Heart left ventricle (tissue), 16 donors: ENCODE results near the gene ROGDI. TPM values are rescaled to one million over a fixed set of nuclear protein-coding genes. Genes with fewer than 3 reads are reported as not detected.

Experiments
- ATAC-seq, 4 donors: fragments of 200-7000 bp; cut with Tn5 transposase; one replicate each; pipeline ENCODE4 v1.9.1; 2020 to 2022; ENCODE audit warnings: moderate library complexity in 4 of 4, mild to moderate bottlenecking in 3 of 4, moderate number of reproducible peaks in 1 of 4
- DNase-seq, 5 donors: peaks; one replicate each; pipeline ENCODE4 v3.0.0-alpha.2; 2020
- H3K27ac ChIP-seq, 12 donors: fragments of 200-600 bp; sonication (generic) in 4 of 12; one replicate each; pipeline versions ENCODE4 v1.5.0 to v1.8.0; 2016 to 2022; ENCODE audit warnings: mild to moderate bottlenecking in 2 of 12
- H3K27me3 ChIP-seq, 9 donors: fragments of 200-600 bp; sonication (generic) in 2 of 9; one replicate each; pipeline versions ENCODE4 v1.5.1 to v1.8.0; 2016 to 2022; ENCODE audit warnings: mild to moderate bottlenecking in 3 of 9
- H3K36me3 ChIP-seq, 9 donors: fragments of 200-600 bp; sonication (generic) in 2 of 9; one replicate each; pipeline versions ENCODE4 v1.5.0 to v1.8.0; 2018 to 2022; ENCODE audit warnings: mild to moderate bottlenecking in 2 of 9
- H3K4me1 ChIP-seq, 12 donors: fragments of 200-600 bp; sonication (generic) in 4 of 12; one replicate each; pipeline versions ENCODE4 v1.5.0 to v1.8.0; 2016 to 2022; ENCODE audit warnings: mild to moderate bottlenecking in 3 of 12
- H3K4me3 ChIP-seq, 12 donors: fragments of 200-600 bp; sonication (generic) in 4 of 12; one replicate each; pipeline versions ENCODE4 v1.5.0 to v1.8.0; 2017 to 2022; ENCODE audit warnings: mild to moderate bottlenecking in 9 of 12, moderate library complexity in 4 of 12
- H3K9me3 ChIP-seq, 12 donors: fragments of 200-600 bp; sonication (generic) in 4 of 12; one replicate each; pipeline versions ENCODE4 v1.5.0 to v1.8.0; 2016 to 2022; ENCODE audit warnings: mild to moderate bottlenecking in 1 of 12
- POLR2A ChIP-seq, 2 donors: fragments of 450-650 bp; IDR thresholded peaks; one replicate each; pipeline ENCODE4 v1.6.1; 2017; ENCODE audit warnings: antibody characterized with exemption in 2 of 2, mild to moderate bottlenecking in 2 of 2, moderate library complexity in 2 of 2
- WGBS, 4 donors: extraction: QIAGEN DNeasy Blood & Tissue Kit in 2 of 4; methylation state at CpG; one replicate each; pipeline versions ENCODE4 v1.1.5 to v1.1.7; 2013 to 2018; 5-methylcytosine and 5-hydroxymethylcytosine counted together
- intact Hi-C, 10 donors: fragments of 100-400 bp; cut with DNase I; formaldehyde crosslinking; loops; one replicate each; pipeline versions ENCODE4 v1.11.1 to v1.14.2; 2022
- polyA plus RNA-seq, 2 donors: library from polyadenylated mRNA; stranded (reverse); fragments of 200-250 nt; gene quantifications; one replicate each; pipeline ENCODE4 v1.2.3, GENCODE V29; 2013
- total RNA-seq, 9 donors: library from RNA; depleted of rRNA in 2 of 9; stranded (reverse); fragments of >200 nt in 2 of 9; fragmentation: NEBNext Ultra II Directional in 3 of 9; extraction: Animal tissue kit (Norgen Biotek cat#: 25700) in 3 of 9; gene quantifications; one replicate each; pipeline versions ENCODE4 v1.1.0 to v1.2.4, GENCODE V29; 2016 to 2023
- TF ChIP-seq, protein P1 (sequence below), 12 donors: fragments of 200-600 bp; sonication (generic) in 4 of 12; IDR thresholded peaks; one replicate each; pipeline versions ENCODE4 v1.5.0 to v1.8.0; 2018 to 2022; ENCODE audit warnings: antibody characterized with exemption in 12 of 12, mild to moderate bottlenecking in 5 of 12
- donor health status: ischemic (EF 13 %, LVEDD 7.1; RV severe dilation, severe dysfunction).
- donor health status: healthy with polysubstance abuse.
- donor health status: DM: no; HTN: yes; CAD: no.
- donor health status: DM: no; HTN: no; CAD: no.
- donor health status: ischemic (EF 25% LVEDD 6.9; RV normal size, moderate dysfunction).
- donor health status: ischemic (EF 25% LVEDD 5.7; RV mildly dilated, moderate dysfunction).
- donor health status: healthy.
- donor health status: DM: yes; HTN: yes; CAD: no.
- donor health status: ischemic (EF 35%, LVEDD 5.7; RV mildly dilated, moderate dysfunction).
- donor health status: nonischemic (EF 11% LVEDD 7.7; RV severe dilation, severe dysfunction).
- donor health status: DM: yes; HTN: yes; CAD: no.
- donor health status: PGD.
- donor health status: ischemic (EF 29% LVEDD 5.4; RV normal size, mild dysfunction).
- donor health status: nonischemic (EF 23%, LVEDD 6.1; RV moderate dilation, normal function).

Gene ROGDI
- total and polyA plus RNA-seq, 11 donors, result 43.4 to 167 (median 95.0) TPM

DNA sequence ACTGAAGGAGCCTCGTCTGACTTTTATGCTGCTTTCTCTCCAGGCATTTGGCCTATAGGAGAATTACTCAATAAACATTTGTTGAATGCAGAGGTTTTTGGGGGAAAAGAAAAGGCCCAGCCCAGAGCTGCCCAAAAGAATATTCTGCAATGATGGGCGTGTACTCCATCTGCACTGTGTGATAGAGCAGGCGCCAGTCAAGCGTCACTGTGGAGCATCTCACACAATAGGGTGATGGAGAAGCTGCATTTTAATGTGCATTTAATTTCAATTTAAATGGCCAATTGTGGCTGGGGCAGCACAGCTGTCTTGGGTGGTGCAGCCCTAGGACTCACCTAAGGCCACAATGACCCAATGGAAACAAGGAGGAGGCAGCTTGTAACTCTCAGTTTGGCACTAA lies 24.1 kb upstream of the ROGDI start:
- 75 to 83% (median 79%) methylated on average over 4 of the region's 4 CpGs for WGBS, 4 donors

DNA sequence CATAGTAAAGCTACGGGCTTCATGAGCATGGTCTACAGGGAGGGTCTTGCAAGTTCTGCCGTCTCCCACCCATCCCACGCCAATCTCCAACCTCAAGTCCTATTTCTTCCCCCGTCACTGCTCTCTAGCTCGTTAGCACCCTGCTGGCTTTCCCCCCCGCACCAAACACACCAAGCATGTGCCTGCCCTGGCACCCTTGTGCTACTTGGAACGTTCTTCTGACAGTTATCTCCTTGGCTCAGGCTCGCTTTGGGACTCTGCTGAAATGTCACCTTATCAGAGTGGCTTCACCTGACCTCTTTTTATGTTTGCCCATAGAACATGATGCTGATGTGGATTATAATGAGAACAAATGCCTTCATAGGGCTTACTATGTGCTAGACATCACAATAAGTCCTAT lies 22.8 kb upstream of the ROGDI start:
- Histone ChIP-seq H3K27ac (peak overlapping the region; percentile 42 to 94 (median 84)), H3K4me1 (peaks cover 0 to 80% (median 28%) of the 10 kb centered on the region in 12 donors), H3K4me3 (no peak overlapping the region), H3K27me3 (no peaks in the 10 kb centered on the region), H3K36me3 (peaks cover 0 to 100% (median 94%) of the 10 kb centered on the region in 9 donors), H3K9me3 (no peaks in the 10 kb centered on the region)
- 45 to 71% (median 64%) methylated on average over 8 of the region's 8 CpGs for WGBS, 4 donors
- peak; percentile 31 to 75 (median 52) for ATAC-seq
- TF ChIP-seq, protein P1, sequence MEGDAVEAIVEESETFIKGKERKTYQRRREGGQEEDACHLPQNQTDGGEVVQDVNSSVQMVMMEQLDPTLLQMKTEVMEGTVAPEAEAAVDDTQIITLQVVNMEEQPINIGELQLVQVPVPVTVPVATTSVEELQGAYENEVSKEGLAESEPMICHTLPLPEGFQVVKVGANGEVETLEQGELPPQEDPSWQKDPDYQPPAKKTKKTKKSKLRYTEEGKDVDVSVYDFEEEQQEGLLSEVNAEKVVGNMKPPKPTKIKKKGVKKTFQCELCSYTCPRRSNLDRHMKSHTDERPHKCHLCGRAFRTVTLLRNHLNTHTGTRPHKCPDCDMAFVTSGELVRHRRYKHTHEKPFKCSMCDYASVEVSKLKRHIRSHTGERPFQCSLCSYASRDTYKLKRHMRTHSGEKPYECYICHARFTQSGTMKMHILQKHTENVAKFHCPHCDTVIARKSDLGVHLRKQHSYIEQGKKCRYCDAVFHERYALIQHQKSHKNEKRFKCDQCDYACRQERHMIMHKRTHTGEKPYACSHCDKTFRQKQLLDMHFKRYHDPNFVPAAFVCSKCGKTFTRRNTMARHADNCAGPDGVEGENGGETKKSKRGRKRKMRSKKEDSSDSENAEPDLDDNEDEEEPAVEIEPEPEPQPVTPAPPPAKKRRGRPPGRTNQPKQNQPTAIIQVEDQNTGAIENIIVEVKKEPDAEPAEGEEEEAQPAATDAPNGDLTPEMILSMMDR (IDR thresholded peaks at IDR 0.05), result no peak
- no peak for TF ChIP-seq POLR2A (IDR thresholded peaks at IDR 0.05)
- peak in 4 of 5 donors; percentile 39 to 80 (median 64) for DNase-seq
- intact Hi-C loops, result no loop called here

More for the DNA sequence above, 24.1 kb upstream of the ROGDI start:
- no peak for DNase-seq
- Histone ChIP-seq H3K27ac (peak overlapping the region; percentile 64 to 94 (median 84)), H3K27me3 (no peaks in the 10 kb centered on the region), H3K36me3 (peaks cover 3 to 100% (median 94%) of the 10 kb centered on the region in 9 donors), H3K9me3 (no peaks in the 10 kb centered on the region), H3K4me1 (peaks cover 0 to 79% (median 30%) of the 10 kb centered on the region in 12 donors), H3K4me3 (no peak overlapping the region)
- intact Hi-C loops, result no loop called here
- ATAC-seq, result peak in 2 of 4 donors; percentile 1 to 2
- TF ChIP-seq, protein P1 (IDR thresholded peaks at IDR 0.05), result no peak

DNA sequence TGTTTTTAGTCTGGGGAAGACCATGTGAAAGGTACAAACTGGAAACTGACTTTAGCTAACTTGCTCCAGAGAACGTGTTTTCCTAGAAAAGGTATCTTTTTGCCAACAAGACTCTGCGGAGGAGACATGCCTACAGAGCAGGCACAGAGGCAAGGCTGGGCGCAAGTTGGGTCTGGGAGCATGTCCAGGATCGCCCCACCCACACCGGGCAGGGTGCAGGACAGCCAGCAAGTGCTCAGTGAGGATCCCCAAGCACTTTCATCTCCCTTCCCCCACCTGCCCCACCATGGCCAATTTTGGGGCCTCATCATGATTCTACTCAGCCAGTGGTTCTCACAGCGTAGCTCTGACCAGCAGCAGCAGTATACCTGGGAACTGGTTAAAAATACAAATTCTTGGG lies 18.2 kb upstream of the ROGDI start:
- intact Hi-C loops, result no loop called here
- H3K27ac ChIP-seq, result peak overlapping the region in 11 of 12 donors; percentile 28 to 94 (median 56)
- DNase-seq (peak in 4 of 5 donors; percentile 33 to 67 (median 53)), ATAC-seq (peak; percentile 65 to 80 (median 74))
- H3K4me1 ChIP-seq, result peaks cover 0 to 47% (median 8%) of the 10 kb centered on the region in 12 donors
- H3K36me3 ChIP-seq, result peaks cover 0 to 100% (median 94%) of the 10 kb centered on the region in 9 donors
- no peaks in the 10 kb centered on the region for H3K9me3 ChIP-seq
- no peaks in the 10 kb centered on the region for H3K27me3 ChIP-seq
- TF ChIP-seq, protein P1 (IDR thresholded peaks at IDR 0.05), result no peak
- no peak for TF ChIP-seq POLR2A (IDR thresholded peaks at IDR 0.05)
- no peak overlapping the region for H3K4me3 ChIP-seq
- 59 to 69% (median 63%) methylated on average over 5 to 6 of the region's 6 CpGs for WGBS, 4 donors

DNA sequence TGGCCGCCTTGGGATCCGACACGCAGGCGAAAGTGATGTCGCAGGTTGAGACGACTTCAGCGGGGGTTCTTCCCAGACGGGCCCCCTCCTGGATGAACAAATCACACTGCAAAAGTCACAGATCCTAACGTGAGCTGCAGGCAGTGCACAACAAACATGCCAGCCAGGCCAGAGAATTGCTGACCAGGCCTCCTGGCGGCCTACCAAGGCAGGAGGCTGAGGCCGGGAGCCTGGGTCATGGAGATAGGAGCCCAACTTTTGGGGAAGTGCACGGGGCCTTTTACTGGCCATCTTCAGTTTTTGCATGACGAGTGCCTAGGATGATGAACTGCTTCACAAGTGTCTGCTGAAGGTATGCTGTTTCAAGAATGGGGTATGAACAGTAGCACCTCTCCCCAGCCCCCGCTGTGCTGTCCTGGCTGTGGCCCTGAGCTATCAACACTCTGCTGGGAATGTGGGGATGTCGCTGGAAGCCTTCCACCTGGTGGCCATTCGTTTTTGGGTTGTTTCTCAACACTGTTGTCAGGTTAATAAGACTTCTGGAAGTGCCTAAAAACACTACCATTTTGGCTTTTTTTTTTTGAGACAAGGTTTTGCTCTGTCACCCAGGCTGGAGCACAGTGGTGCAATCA lies 12.2 kb upstream of the ROGDI start:
- Histone ChIP-seq H3K36me3 (peaks cover 0 to 100% (median 96%) of the 10 kb centered on the region in 9 donors), H3K27ac (peak overlapping the region; percentile 15 to 94 (median 82)), H3K4me1 (peaks cover 0 to 20% (median 2%) of the 10 kb centered on the region in 12 donors), H3K4me3 (no peak overlapping the region), H3K27me3 (no peaks in the 10 kb centered on the region), H3K9me3 (no peaks in the 10 kb centered on the region)
- WGBS, 4 donors, result 54 to 70% (median 57%) methylated on average over 11 to 16 of the region's 16 CpGs
- peak in 4 of 5 donors; percentile 33 to 67 (median 52) for DNase-seq
- intact Hi-C loops, result loop anchor here in 1 of 10 donors (5.0 kb wide), 1 partner anchor 33 kb away; the partner anchor contains the start of genes GLYR1 and UBN1
- ATAC-seq, result peak; percentile 72 to 77 (median 75)
- TF ChIP-seq, protein P1 (IDR thresholded peaks at IDR 0.05), result no peak
- no peak for TF ChIP-seq POLR2A (IDR thresholded peaks at IDR 0.05)
